ENCODE measurements around the gene GNG3.
"Not testable (repeated sequence)": the region's sequence is repeated elsewhere in the genome, so short reads cannot be mapped to it uniquely, and the experiment has no call there.

Gene GNG3

DNA sequence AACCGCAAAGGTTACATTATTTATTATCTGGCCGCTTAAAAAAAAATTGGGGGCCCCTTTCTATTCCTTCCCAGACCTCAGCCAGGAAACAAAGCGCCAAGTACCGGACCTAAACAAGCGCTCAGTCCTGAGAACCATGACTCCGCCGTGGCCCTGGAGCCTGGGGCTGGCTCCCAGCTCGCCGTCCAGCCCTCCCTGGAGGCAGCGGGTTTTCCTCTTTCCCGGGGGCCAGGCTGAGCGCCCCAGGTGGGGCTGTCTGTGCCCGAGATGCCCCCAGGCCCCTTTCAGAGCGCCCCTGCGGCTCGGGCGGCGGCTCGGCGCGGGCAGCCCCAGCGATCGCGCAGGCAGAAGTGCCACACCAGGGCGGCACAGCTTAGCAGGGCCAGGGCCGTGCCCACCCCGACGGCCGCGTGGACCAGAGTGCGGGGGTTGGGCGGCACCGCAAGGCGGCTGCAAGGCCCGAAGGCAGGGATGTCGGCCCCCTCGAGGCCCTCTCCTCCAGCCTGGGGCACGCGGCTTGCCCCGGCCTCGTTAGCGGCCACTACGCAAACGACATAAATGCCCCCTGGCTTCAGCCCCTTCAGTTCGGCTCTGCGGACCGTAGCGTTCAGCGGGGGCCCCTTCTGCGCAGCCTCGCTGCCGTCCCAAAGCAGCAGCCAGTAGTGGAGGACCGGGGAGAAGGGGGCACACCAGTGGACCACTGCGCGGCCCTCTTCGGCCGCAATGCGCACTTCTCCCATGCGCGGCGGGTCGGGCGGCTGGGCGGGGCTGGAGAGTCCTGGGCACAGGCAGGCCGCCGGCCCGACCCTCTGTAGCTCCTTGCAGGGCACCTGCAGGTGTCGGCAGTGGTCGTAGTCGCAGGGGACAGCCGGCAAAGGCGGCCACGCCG, 19.7 kb upstream of the GNG3 start:
- DNase-seq (ENCODE audit: low read depth in 3 of 3), result no peak

- DNase-seq (ENCODE audit: low read depth in 3 of 3), result no peak
Observed at GRCh38 chr11:62688491-62688890, 19.0 kb upstream of the GNG3 start.

GRCh38 chr11:62689421-62690183, 17.9 kb upstream of the GNG3 start, which contains the start of gene LRRN4CL:
Gene LRRN4CL, minus strand, starts transcription at chr11:62689530. Its CDS starts 1,022 bp downstream, at chr11:62688508.
- no peak for DNase-seq (ENCODE audit: low read depth in 3 of 3)

DNA sequence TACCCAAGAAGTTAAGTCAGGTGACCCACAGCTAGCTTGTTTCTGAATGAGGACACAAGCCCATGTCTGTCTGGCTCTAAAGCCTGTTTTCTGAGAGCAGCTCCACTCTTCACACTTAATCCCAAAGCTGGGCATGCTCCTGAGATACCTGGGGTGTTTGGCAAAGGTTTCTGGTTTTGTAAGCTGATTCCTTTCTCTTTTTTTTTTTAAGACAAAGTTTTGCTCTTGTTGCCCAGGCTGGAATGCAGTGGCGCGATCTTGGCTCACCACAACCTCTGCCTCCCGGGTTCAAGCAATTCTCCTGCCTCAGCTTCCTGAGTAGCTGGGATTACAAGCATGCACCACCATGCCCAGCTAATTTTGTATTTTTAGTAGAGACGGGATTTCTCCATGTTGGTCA, 13.9 kb upstream of the GNG3 start:
- not testable (repeated sequence) for DNase-seq (ENCODE audit: low read depth in 3 of 3)

- peak in 2 of 3 donors; percentile 56 to 71 for DNase-seq (ENCODE audit: low read depth in 3 of 3)
Observed at GRCh38 chr11:62694455-62695167, 12.9 kb upstream of the GNG3 start.

DNA sequence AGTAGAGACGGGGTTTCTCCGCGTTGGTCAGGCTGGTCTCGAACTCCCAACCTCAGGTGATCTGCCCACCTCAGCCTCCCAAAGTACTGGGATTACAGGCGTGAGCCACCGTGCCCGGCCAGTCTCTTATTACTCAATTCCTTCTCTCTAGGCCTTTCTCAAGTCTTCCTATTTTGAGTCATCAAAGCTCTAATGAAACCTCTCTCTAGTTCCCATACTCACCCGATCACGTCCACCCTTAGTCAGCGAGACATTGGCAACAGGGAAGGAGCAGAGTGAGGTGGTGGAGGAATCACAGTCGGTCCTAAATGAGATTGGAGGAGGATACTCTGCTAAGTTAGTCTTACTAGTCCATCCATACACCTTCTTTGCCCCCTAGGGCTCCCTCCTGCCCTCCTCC, 5.2 kb upstream of the GNG3 start:
- no peak for DNase-seq (ENCODE audit: low read depth in 3 of 3)

DNA sequence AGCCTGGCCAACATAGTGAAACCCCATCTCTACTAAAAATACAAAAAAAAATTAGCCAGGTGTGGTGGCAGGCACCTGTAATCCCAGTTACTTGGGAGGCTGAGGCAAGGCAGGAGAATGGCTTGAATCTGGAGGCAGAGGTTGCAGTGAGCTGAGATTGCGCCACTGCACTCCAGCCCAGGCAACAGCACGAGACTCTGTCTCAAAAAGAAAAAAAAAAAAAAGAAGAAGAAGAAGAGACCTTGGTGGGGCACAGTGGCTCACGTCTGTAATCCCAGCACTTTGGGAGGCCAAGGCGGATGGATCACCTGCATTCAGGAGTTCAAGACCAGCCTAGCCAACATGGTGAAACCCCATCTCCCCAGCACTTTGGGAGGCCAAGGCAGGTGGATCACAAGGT, 3.6 kb upstream of the GNG3 start:
- DNase-seq (ENCODE audit: low read depth in 3 of 3), result not testable (repeated sequence)

DNA sequence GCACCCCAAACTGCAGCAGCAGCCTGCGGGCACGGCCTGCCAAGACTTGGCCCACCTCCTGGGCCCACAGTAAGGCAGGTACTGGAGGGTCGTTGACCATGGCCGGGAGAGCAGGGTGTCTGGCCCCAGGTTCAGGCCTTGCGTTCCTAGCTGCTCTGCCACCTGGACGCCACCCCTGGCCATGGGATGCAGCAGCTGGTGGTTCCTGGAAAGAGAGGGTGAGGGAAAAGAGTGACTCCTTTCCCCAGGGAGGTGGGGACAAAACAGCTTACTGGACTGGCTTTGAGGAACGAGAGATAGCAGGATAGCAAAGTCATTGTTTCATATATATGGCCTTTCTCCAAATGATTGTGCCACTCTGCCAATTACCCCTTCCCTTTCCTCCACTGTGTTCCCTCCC, 2.1 kb upstream of the GNG3 start:
- no peak for DNase-seq (ENCODE audit: low read depth in 3 of 3)

- DNase-seq (ENCODE audit: low read depth in 3 of 3), result peak; percentile 87 to 94 (median 91)
Observed at GRCh38 chr11:62705880-62706849, 1.3 kb upstream of the GNG3 start.

DNA sequence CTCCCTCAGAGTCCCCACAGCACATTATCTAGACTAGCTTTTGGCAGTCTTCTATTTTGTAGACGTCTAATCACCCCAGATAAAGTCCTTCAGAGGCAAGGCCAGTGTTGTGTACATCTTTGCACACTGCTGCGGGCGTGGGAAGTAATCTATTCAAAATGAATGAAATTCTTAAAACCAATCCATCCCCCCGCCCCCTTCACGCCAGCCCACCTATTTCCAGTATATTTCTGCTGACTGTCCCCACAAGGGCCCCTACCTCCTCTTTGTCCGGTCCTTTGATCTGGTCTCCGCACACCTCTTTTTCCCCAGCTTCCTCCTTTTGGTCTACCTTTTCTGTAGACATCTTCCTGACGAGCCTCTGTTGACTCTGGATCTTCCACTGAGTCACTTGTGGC, 627 bp upstream of the GNG3 start:
- DNase-seq (ENCODE audit: low read depth in 3 of 3), result no peak

GRCh38 chr11:62708392-62708791, 916 bp downstream of the GNG3 start:
- no peak for DNase-seq (ENCODE audit: low read depth in 3 of 3)

GRCh38 chr11:62708793-62709192, 1.3 kb downstream of the GNG3 start:
- DNase-seq (ENCODE audit: low read depth in 3 of 3), result peak in 1 of 3 donors; percentile 29

GRCh38 chr11:62709247-62710000, 1.9 kb downstream of the GNG3 start:
- peak; percentile 88 to 95 (median 92) for DNase-seq (ENCODE audit: low read depth in 3 of 3)

DNA sequence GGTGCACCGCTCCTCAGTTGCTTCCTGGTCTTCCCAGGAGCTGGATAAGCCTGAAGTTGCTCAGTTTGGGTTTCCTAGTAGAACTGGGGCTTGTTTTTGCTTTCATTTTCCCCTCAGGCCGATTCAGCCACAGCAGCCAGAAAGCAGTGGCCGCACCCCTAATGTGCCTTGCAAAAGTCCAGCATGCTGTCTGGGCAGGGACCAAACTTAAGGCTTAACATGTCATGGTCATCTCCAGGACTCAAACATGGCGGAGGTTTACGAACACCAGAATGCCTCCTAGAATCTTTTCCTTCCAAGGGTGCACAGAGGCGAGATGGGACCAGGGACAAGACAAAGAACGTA, 2.5 kb downstream of the GNG3 start:
- DNase-seq (ENCODE audit: low read depth in 3 of 3), result no peak

- DNase-seq (ENCODE audit: low read depth in 3 of 3), result no peak
Observed at GRCh38 chr11:62712276-62712812, 4.9 kb downstream of the GNG3 start.

DNA sequence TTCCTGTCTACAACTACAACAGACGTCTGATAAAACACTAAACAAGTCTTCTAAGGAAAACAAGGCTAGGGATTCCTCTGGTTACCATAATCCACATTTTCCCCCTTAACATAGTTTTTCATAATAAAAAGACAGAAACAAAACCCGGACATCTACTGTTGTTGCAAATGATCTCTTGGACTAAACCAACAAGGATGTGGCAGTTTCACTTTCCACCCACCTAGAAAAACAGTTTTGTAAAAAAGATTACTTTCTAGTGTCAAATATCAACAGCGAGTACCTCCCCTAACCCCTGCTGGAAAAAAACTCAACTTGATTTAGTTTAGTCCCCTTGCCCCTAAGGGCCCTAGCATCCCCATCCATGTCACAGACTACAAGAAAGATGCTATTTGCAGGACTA, 5.4 kb downstream of the GNG3 start:
- no peak for DNase-seq (ENCODE audit: low read depth in 3 of 3)

GRCh38 chr11:62713343-62713742, 5.9 kb downstream of the GNG3 start:
- DNase-seq (ENCODE audit: low read depth in 3 of 3), result no peak

DNA sequence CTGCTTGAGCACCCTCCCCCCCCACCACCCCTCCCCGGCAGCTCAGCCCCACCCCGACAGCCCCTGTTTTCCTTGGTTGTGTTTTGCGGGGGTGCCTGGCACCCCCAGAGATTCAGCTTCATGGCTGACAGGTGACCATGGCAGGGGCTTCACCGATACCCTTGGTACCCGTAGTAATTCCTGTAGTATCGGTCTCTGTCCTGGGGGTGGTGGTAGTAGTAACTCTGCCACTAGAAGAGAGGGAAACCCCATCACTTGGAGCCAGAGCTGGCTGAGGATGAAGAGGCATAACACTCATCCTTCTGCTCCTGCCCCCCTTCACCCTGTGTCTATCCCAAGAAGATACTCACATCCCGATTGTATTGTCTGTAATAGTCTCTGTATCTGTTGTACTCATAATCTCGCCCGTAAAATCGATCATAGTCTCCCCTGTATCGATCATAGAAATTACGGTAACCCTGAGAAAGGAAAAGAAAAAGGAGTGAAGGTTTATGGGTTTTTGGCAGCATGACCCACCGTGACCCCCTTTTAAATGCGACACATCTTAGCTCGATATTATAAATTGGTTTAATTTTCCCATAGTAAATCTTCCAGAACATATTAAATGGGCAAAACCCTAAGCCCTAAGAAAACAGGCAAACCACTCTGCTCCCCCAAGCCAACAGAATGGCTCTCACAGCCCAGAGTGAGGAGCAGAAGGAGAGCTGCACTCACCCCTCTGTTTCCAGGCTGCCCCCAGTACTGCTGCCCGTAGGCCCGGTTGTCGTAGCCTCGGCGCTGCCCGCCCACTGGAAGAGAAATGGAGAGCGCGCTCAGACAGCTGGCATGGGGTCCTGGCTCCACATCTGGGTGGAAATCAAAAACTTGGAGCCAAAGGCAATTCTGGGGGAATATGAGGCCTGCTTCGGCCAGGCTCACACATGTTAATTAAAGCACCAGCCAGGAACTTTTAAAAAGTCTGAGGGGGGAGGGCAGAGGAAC, 8.0 kb downstream of the GNG3 start:
- DNase-seq (ENCODE audit: low read depth in 3 of 3), result no peak

GRCh38 chr11:62716206-62716605, 8.7 kb downstream of the GNG3 start:
- no peak for DNase-seq (ENCODE audit: low read depth in 3 of 3)

All from stimulated activated CD4-positive, alpha-beta T cell treated with anti-CD3 and anti-CD28 coated beads, TNF-alpha, amount 100 ng/mL, for 48 hours (primary cell).